Body of pancreas (tissue), 4 donors: ENCODE data around the gene LEP. TPM values are rescaled to one million over a fixed set of nuclear protein-coding genes. Genes with fewer than 3 reads are reported as not detected.
"Not testable (repeated sequence)": the region's sequence is repeated elsewhere in the genome, so short reads cannot be mapped to it uniquely, and the experiment has no call there.

Experiments used
- ATAC-seq: fragments of 150-250 bp; one replicate; pipeline ENCODE4 v1.9.1; 2016
- DNase-seq, 4 donors: peaks; one replicate each; pipeline ENCODE4 v3.0.0-alpha.2; 2019
- H3K27ac ChIP-seq, 4 donors: fragments of 200-600 bp; sonication (generic); 1 replicate in 3 of 4; 2 replicates in 1 of 4; pipeline versions ENCODE4 v1.5.1 to v1.6.1; 2016 to 2019; ENCODE audit warnings: mild to moderate bottlenecking in 1 of 4, mixed read lengths in 1 of 4, moderate library complexity in 1 of 4
- H3K27me3 ChIP-seq, 2 donors: fragments of 200-600 bp; sonication (generic); one replicate each; pipeline ENCODE4 v1.6.0; 2016; ENCODE audit warnings: mild to moderate bottlenecking in 1 of 2
- H3K36me3 ChIP-seq, 2 donors: fragments of 200-600 bp; sonication (generic); replicated peaks in 1 of 2; 2 replicates each; pipeline ENCODE4 v1.5.1; 2016; ENCODE audit warnings: low read depth in 2 of 2; ENCODE audit not compliant: insufficient read depth in 1 of 2
- H3K4me1 ChIP-seq: fragments of 200-600 bp; sonication (generic); one replicate; pipeline ENCODE4 v1.6.0; 2016
- H3K4me3 ChIP-seq, 2 donors: fragments of 200-600 bp; sonication (generic); 1 replicate in 1 of 2; 2 replicates in 1 of 2; pipeline ENCODE4 v1.5.1; 2016 to 2019
- H3K9me3 ChIP-seq, 3 donors: fragments of 200-600 bp; sonication (generic); 1 replicate in 2 of 3; 2 replicates in 1 of 3; pipeline ENCODE4 v1.5.1; 2016
- CTCF ChIP-seq, 7 experiments: fragments of 450-650 bp in 4 of 7; fragments of 200-600 bp in 3 of 7; sonication (generic) in 3 of 7; IDR thresholded peaks; one replicate each; pipeline ENCODE4 v1.5.1; 2016 to 2019; ENCODE audit warnings: antibody characterized with exemption in 7 of 7
- POLR2A ChIP-seq, 3 donors: fragments of 450-650 bp; IDR thresholded peaks; one replicate each; pipeline ENCODE4 v1.6.1; 2016; ENCODE audit warnings: antibody characterized with exemption in 3 of 3, mild to moderate bottlenecking in 2 of 3
- WGBS, 2 donors: methylation state at CpG; one replicate each; pipeline ENCODE4 v1.1.5; 2017; 5-methylcytosine and 5-hydroxymethylcytosine counted together
- intact Hi-C: fragments of 100-400 bp; cut with DNase I; formaldehyde crosslinking; loops from one replicate; pipeline ENCODE4 v1.15.1; 2023
- total RNA-seq, 2 donors: library from RNA; depleted of rRNA; stranded (reverse); fragments of >200 nt; gene quantifications; one replicate each; pipeline ENCODE4 v1.1.0, GENCODE V29; 2016

Gene LEP
- total RNA-seq, 2 donors from 2014 or later, result 1.8 to 72.8 TPM

DNA sequence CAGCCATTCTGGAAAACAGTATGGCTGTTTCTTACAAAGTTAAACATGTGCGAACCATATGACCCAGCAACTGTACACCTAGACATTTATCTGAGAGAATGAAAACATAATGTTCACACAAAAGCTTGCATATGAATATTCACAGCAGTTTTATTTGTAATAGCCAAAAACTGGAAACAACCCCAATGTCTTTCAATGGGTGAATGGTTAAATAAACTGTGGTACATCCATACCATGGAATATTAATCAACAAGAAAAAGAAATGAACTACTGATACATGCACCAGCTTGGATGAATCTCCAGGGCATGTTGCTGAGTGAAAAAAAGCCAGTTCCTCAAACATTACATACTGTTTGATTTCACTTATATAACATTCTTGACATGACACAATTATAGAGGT is 37.3 kb downstream of the LEP start:
- 95 to 100% methylated on average over 1 of the region's 1 CpG for WGBS, 2 donors
- H3K27ac ChIP-seq, result no peak overlapping the region
- no peak overlapping the region for H3K4me3 ChIP-seq
- no peaks in the 10 kb centered on the region for H3K4me1 ChIP-seq
- H3K9me3 ChIP-seq, result peaks cover 0 to 8% (median 0%) of the 10 kb centered on the region in 3 donors
- H3K36me3 ChIP-seq, result no peaks in the 10 kb centered on the region
- intact Hi-C loops, result no loop called here
- H3K27me3 ChIP-seq, result no peaks in the 10 kb centered on the region
- DNase-seq, result no peak
- TF ChIP-seq POLR2A (IDR thresholded peaks at IDR 0.05) (no peak), CTCF (IDR thresholded peaks at IDR 0.05) (no peak)
- no peak for ATAC-seq

GRCh38 chr7:128279124-128279713 is 38.1 kb downstream of the LEP start:
- Histone ChIP-seq H3K9me3 (peaks cover 0 to 8% (median 0%) of the 10 kb centered on the region in 3 donors), H3K36me3 (no peaks in the 10 kb centered on the region), H3K27me3 (no peaks in the 10 kb centered on the region), H3K27ac (no peak overlapping the region), H3K4me3 (no peak overlapping the region), H3K4me1 (no peaks in the 10 kb centered on the region)
- intact Hi-C loops, result no loop called here
- WGBS, 2 donors, result 84 to 89% methylated on average over 6 of the region's 6 CpGs
- TF ChIP-seq POLR2A (IDR thresholded peaks at IDR 0.05) (no peak), CTCF (IDR thresholded peaks at IDR 0.05) (no peak)
- DNase-seq, result no peak
- no peak for ATAC-seq

- H3K4me1 ChIP-seq, DNase-seq, H3K4me3 ChIP-seq, H3K9me3 ChIP-seq, H3K27ac ChIP-seq, ATAC-seq, intact Hi-C loops, H3K36me3 ChIP-seq, H3K27me3 ChIP-seq: not testable (repeated sequence)
- 72 to 83% methylated on average over 1 of the region's 1 CpG for WGBS, 2 donors
Measured at GRCh38 chr7:128280451-128280850, 39.4 kb downstream of the LEP start.

DNA sequence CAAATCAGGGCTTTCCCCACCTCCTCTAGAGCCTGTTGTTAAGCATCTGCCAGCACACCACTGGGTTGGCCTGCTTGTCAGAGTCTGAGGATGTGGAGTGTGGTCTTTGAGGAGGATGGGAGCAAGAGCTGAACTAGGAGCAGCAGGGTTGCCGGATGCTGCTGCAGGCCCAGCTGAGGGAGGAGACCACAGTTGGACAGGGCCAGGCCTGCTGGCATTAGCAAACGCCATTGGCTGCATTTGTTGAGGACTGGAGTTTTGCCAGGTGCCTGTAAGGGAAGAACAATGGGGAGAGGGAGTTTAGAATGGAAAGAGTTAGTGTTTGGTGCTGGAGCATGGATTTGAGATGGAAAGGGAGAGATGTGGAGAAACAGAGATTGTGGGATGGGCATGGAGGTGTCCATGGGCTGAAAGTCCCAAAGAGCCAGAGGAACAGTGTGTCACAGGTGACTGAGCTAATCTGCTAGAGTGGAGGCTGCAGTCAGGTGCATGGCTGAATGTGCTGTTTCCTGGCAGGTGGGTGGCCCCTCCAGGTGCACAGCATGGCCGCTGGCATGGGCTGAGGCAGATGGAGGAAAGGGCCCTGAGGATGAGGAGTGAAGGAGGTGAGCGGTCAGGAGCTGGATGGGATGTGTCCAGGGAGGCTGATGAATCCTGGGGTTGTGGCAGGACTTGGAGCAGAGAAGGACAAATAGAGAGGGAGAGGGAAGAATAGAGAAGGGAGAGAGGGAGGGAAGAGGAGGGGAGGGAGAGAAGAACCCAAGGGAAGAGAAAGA is 40.7 kb downstream of the LEP start:
- intact Hi-C loops, result no loop called here
- ATAC-seq, result no peak
- TF ChIP-seq POLR2A (IDR thresholded peaks at IDR 0.05), result no peak
- TF ChIP-seq CTCF (IDR thresholded peaks at IDR 0.05), result no peak
- Histone ChIP-seq H3K27me3 (no peaks in the 10 kb centered on the region), H3K27ac (no peak overlapping the region), H3K36me3 (no peaks in the 10 kb centered on the region), H3K4me1 (no peaks in the 10 kb centered on the region), H3K4me3 (no peak overlapping the region), H3K9me3 (peaks cover 0 to 8% (median 0%) of the 10 kb centered on the region in 3 donors)
- 86 to 91% methylated on average over 4 of the region's 4 CpGs for WGBS, 2 donors
- DNase-seq, result no peak

DNA sequence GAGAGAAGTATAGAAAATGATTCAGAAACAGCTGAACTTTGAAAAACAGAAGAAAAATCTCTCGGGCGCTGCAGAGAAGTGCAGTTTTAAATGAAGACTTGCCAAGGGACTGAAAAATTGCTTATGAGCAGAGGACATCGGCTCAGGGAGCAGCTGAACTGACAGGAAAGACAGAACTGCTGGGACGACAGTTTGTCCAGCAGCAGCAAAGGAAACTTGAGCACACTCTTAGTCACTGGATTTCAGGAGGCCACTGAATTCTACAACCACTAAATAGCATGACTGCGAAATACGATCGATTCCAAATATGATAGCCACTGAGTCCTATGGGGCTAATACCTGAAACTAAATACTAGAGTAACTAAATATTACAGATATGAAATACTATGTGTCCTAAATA is 43.0 kb downstream of the LEP start:
- TF ChIP-seq CTCF (IDR thresholded peaks at IDR 0.05), result no peak
- no peak for TF ChIP-seq POLR2A (IDR thresholded peaks at IDR 0.05)
- intact Hi-C loops, result no loop called here

More for the DNA sequence above, 43.0 kb downstream of the LEP start:
- H3K9me3 ChIP-seq, result peaks cover 0 to 8% (median 0%) of the 10 kb centered on the region in 3 donors
- DNase-seq, result no peak
- H3K27me3 ChIP-seq, result no peaks in the 10 kb centered on the region
- 91 to 96% methylated on average over 7 of the region's 7 CpGs for WGBS, 2 donors
- H3K4me1 ChIP-seq, result no peaks in the 10 kb centered on the region
- H3K4me3 ChIP-seq, result no peak overlapping the region
- ATAC-seq, result no peak
- H3K27ac ChIP-seq, result no peak overlapping the region
- H3K36me3 ChIP-seq, result no peaks in the 10 kb centered on the region
